ENCODE data around the gene AGAP1. TPM values are rescaled to one million over a fixed set of nuclear protein-coding genes. Genes with fewer than 3 reads are reported as not detected.

Gene AGAP1
- total RNA-seq, 3 donors from 2014 or later (not counting 1 experiment from before 2014, with no cell fraction given), result 42.0 to 56.4 (median 45.7) TPM

- Histone ChIP-seq H3K4me1 (ENCODE audit: control insufficient read depth, insufficient read depth, low read length) (no peaks in the 10 kb centered on the region), H3K27me3 (ENCODE audit: control insufficient read depth, insufficient read depth, low read length) (no peaks in the 10 kb centered on the region), H3K27ac (ENCODE audit: low read length) (no peak overlapping the region), H3K4me3 (ENCODE audit: low read length) (no peak overlapping the region), H3K9me3 (ENCODE audit: control insufficient read depth, insufficient read depth, low read length) (no peaks in the 10 kb centered on the region), H3K36me3 (ENCODE audit: control insufficient read depth, insufficient read depth, low read length) (no peaks in the 10 kb centered on the region)
- TF ChIP-seq CTCF (IDR thresholded peaks at IDR 0.05), result no peak
- ATAC-seq, result no peak
- no peaks in the 10 kb centered on the region for H3K9me3 Mint-ChIP-seq
- intact Hi-C loops (cut with micrococcal nuclease), result no loop called here
- no peak overlapping the region for H3K4me3 Mint-ChIP-seq
- 81% methylated on average over 15 of the region's 15 CpGs for WGBS (ENCODE audit: insufficient coverage)
- H3K27me3 Mint-ChIP-seq (ENCODE audit: low read depth in 2 of 2), result no peaks in the 10 kb centered on the region
- peaks cover 0 to 4% of the 10 kb centered on the region in 2 donors for H3K4me1 Mint-ChIP-seq
- no peak overlapping the region for H3K27ac Mint-ChIP-seq
- no peak for DNase-seq
- H3K36me3 Mint-ChIP-seq, result no peaks in the 10 kb centered on the region
Observed at GRCh38 chr2:235774153-235774870, 280.5 kb downstream of the AGAP1 start.

GRCh38 chr2:235776531-235776930 lies 282.7 kb downstream of the AGAP1 start:
- H3K36me3 ChIP-seq (ENCODE audit: control insufficient read depth, insufficient read depth, low read length), result no peaks in the 10 kb centered on the region
- H3K27ac ChIP-seq (ENCODE audit: low read length), result no peak overlapping the region
- Mint-ChIP-seq H3K36me3 (no peaks in the 10 kb centered on the region), H3K9me3 (no peaks in the 10 kb centered on the region), H3K27ac (no peak overlapping the region), H3K27me3 (ENCODE audit: low read depth in 2 of 2) (no peaks in the 10 kb centered on the region), H3K4me3 (no peak overlapping the region), H3K4me1 (peaks cover 0 to 4% of the 10 kb centered on the region in 2 donors)
- ATAC-seq (no peak), DNase-seq (no peak)
- H3K9me3 ChIP-seq (ENCODE audit: control insufficient read depth, insufficient read depth, low read length), result no peaks in the 10 kb centered on the region
- H3K27me3 ChIP-seq (ENCODE audit: control insufficient read depth, insufficient read depth, low read length), result no peaks in the 10 kb centered on the region
- H3K4me1 ChIP-seq (ENCODE audit: control insufficient read depth, insufficient read depth, low read length), result no peaks in the 10 kb centered on the region
- 90% methylated on average over 14 of the region's 14 CpGs for WGBS (ENCODE audit: insufficient coverage)
- intact Hi-C loops (cut with micrococcal nuclease), result no loop called here
- no peak overlapping the region for H3K4me3 ChIP-seq (ENCODE audit: low read length)
- TF ChIP-seq CTCF (IDR thresholded peaks at IDR 0.05), result no peak

GRCh38 chr2:235779444-235779896 lies 285.6 kb downstream of the AGAP1 start:
- H3K4me1 ChIP-seq (ENCODE audit: control insufficient read depth, insufficient read depth, low read length), result no peaks in the 10 kb centered on the region

More at GRCh38 chr2:235779444-235779896, 285.6 kb downstream of the AGAP1 start:
- intact Hi-C loops (cut with micrococcal nuclease), result loop anchor here (1.0 kb wide), 1 partner anchor 402 kb away; no protein-coding TSS in a partner anchor
- Histone ChIP-seq H3K36me3 (ENCODE audit: control insufficient read depth, insufficient read depth, low read length) (no peaks in the 10 kb centered on the region), H3K27me3 (ENCODE audit: control insufficient read depth, insufficient read depth, low read length) (no peaks in the 10 kb centered on the region), H3K4me3 (ENCODE audit: low read length) (no peak overlapping the region), H3K9me3 (ENCODE audit: control insufficient read depth, insufficient read depth, low read length) (no peaks in the 10 kb centered on the region), H3K27ac (ENCODE audit: low read length) (no peak overlapping the region)
- no peak overlapping the region for H3K4me3 Mint-ChIP-seq
- H3K36me3 Mint-ChIP-seq, result no peaks in the 10 kb centered on the region
- peak; percentile 50 for TF ChIP-seq CTCF (IDR thresholded peaks at IDR 0.05)
- WGBS (ENCODE audit: insufficient coverage), result 33% methylated on average over 8 of the region's 8 CpGs
- no peaks in the 10 kb centered on the region for H3K4me1 Mint-ChIP-seq
- H3K27me3 Mint-ChIP-seq (ENCODE audit: low read depth in 2 of 2), result no peaks in the 10 kb centered on the region
- DNase-seq (peak; percentile 22 to 64), ATAC-seq (peak in 2 of 3 donors; percentile 54 to 75)
- H3K9me3 Mint-ChIP-seq, result no peaks in the 10 kb centered on the region
- no peak overlapping the region for H3K27ac Mint-ChIP-seq

All from natural killer cell (primary cell).